ENCODE measurements around the gene MAEL. TPM values are rescaled to one million over a fixed set of nuclear protein-coding genes. Genes with fewer than 3 reads are reported as not detected.

Gene MAEL
- polyA plus RNA-seq, 1 donor from 2014 or later, result not detected

GRCh38 chr1:166952002-166952746 lies 36.9 kb upstream of the MAEL start:
- no peaks in the 10 kb centered on the region for H4K20me1 ChIP-seq (ENCODE audit: insufficient read depth)
- no peaks in the 10 kb centered on the region for H3K36me3 ChIP-seq (ENCODE audit: insufficient read depth, low read length)
- H3K9me2 ChIP-seq (ENCODE audit: insufficient read depth, low read length), result no peaks in the 10 kb centered on the region
- no peak overlapping the region for H3K4me2 ChIP-seq (ENCODE audit: low read length)
- no peak for TF ChIP-seq REST (IDR thresholded peaks at IDR 0.05; ENCODE audit: borderline replicate concordance)
- TF ChIP-seq RAD21 (conservative IDR thresholded peaks at IDR 0.05), result no peak
- TF ChIP-seq EP300 (conservative IDR thresholded peaks at IDR 0.05; ENCODE audit: poor library complexity, severe bottlenecking), result no peak
- TF ChIP-seq EZH2 (IDR thresholded peaks at IDR 0.05; ENCODE audit: borderline replicate concordance, insufficient read depth, low read length, poor library complexity, severe bottlenecking), result no peak
- H3F3A ChIP-seq (ENCODE audit: insufficient read depth, low read length, poor library complexity, severe bottlenecking), result no peaks in the 10 kb centered on the region
- H3K79me2 ChIP-seq (replicated peaks; ENCODE audit: insufficient read depth, low read length), result no peaks in the 10 kb centered on the region
- H2AFZ ChIP-seq (ENCODE audit: low read depth, low read length), result no peak overlapping the region
- no peak overlapping the region for H3K27ac ChIP-seq (ENCODE audit: low read length)
- no peaks in the 10 kb centered on the region for H3K27me3 ChIP-seq (ENCODE audit: insufficient read depth, low read depth, low read length)
- H3K4me3 ChIP-seq (ENCODE audit: low read length), result no peak overlapping the region
- H3K9ac ChIP-seq (ENCODE audit: low read length), result no peak overlapping the region
- no peaks in the 10 kb centered on the region for H3K9me3 ChIP-seq (ENCODE audit: low read length)

GRCh38 chr1:166953491-166953890 lies 35.6 kb upstream of the MAEL start:
- Histone ChIP-seq H3K27me3 (ENCODE audit: insufficient read depth, low read depth, low read length) (no peaks in the 10 kb centered on the region), H3K36me3 (ENCODE audit: insufficient read depth, low read length) (no peaks in the 10 kb centered on the region), H3K9me3 (ENCODE audit: low read length) (no peaks in the 10 kb centered on the region), H3K4me2 (ENCODE audit: low read length) (no peak overlapping the region), H3K4me3 (ENCODE audit: low read length) (no peak overlapping the region), H3K79me2 (replicated peaks; ENCODE audit: insufficient read depth, low read length) (no peaks in the 10 kb centered on the region), H2AFZ (ENCODE audit: low read depth, low read length) (no peak overlapping the region), H3K27ac (ENCODE audit: low read length) (no peak overlapping the region), H4K20me1 (ENCODE audit: insufficient read depth) (no peaks in the 10 kb centered on the region), H3K9ac (ENCODE audit: low read length) (no peak overlapping the region), H3K9me2 (ENCODE audit: insufficient read depth, low read length) (no peaks in the 10 kb centered on the region), H3F3A (ENCODE audit: insufficient read depth, low read length, poor library complexity, severe bottlenecking) (no peaks in the 10 kb centered on the region)
- TF ChIP-seq RAD21 (conservative IDR thresholded peaks at IDR 0.05), result no peak
- no peak for TF ChIP-seq EZH2 (IDR thresholded peaks at IDR 0.05; ENCODE audit: borderline replicate concordance, insufficient read depth, low read length, poor library complexity, severe bottlenecking)
- no peak for TF ChIP-seq TAF1 (IDR thresholded peaks at IDR 0.05; ENCODE audit: low read depth)
- no peak for TF ChIP-seq SMC3 (conservative IDR thresholded peaks at IDR 0.05; ENCODE audit: poor library complexity)
- TF ChIP-seq MXI1 (conservative IDR thresholded peaks at IDR 0.05; ENCODE audit: poor library complexity, severe bottlenecking), result no peak
- no peak for TF ChIP-seq REST (IDR thresholded peaks at IDR 0.05; ENCODE audit: borderline replicate concordance)
- no peak for TF ChIP-seq EP300 (conservative IDR thresholded peaks at IDR 0.05; ENCODE audit: poor library complexity, severe bottlenecking)
- no peak for TF ChIP-seq POLR2AphosphoS5 (IDR thresholded peaks at IDR 0.05)
- no peak for TF ChIP-seq CTCF (IDR thresholded peaks at IDR 0.05; ENCODE audit: poor library complexity, severe bottlenecking)

Measured in neural cell (in vitro differentiated cells).